Cerebellar cortex (tissue), 1 donor: ENCODE results near the gene SPATA6.
"Not testable (repeated sequence)": the region's sequence is repeated elsewhere in the genome, so short reads cannot be mapped to it uniquely, and the experiment has no call there.

Source experiments
- DNase-seq: peaks from one replicate; pipeline ENCODE4 v3.0.0-alpha.2; 2015; ENCODE audit warnings: low spot score

SPATA6 gene

GRCh38 chr1:48462716-48463302 is 9.2 kb downstream of the SPATA6 start:
- no peak for DNase-seq

GRCh38 chr1:48450505-48450904 is 21.5 kb downstream of the SPATA6 start:
- DNase-seq: no peak

- DNase-seq: no peak
These were observed 23.1 kb downstream of the SPATA6 start for GRCh38 chr1:48448932-48449331.

- DNase-seq: not testable (repeated sequence)
These were observed 27.8 kb downstream of the SPATA6 start for GRCh38 chr1:48444186-48444585.

GRCh38 chr1:48442864-48443619 is 29.0 kb downstream of the SPATA6 start:
- DNase-seq: no peak

- DNase-seq: not testable (repeated sequence)
These were observed 31.2 kb downstream of the SPATA6 start for GRCh38 chr1:48440786-48441185.

- no peak for DNase-seq
These were observed 32.6 kb downstream of the SPATA6 start for GRCh38 chr1:48439380-48439779.

GRCh38 chr1:48437379-48437778 is 34.6 kb downstream of the SPATA6 start:
- not testable (repeated sequence) for DNase-seq

- DNase-seq: not testable (repeated sequence)
These were observed 36.5 kb downstream of the SPATA6 start for GRCh38 chr1:48435312-48436002.

- DNase-seq: no peak
These were observed 41.2 kb downstream of the SPATA6 start for GRCh38 chr1:48430832-48431231.

GRCh38 chr1:48422009-48422408 is 50.0 kb downstream of the SPATA6 start:
- DNase-seq: no peak

GRCh38 chr1:48418742-48419141 is 53.3 kb downstream of the SPATA6 start:
- no peak for DNase-seq

- no peak for DNase-seq
These were observed 57.0 kb downstream of the SPATA6 start for GRCh38 chr1:48415050-48415449.

- no peak for DNase-seq
These were observed 57.7 kb downstream of the SPATA6 start for GRCh38 chr1:48414264-48414663.

- DNase-seq: no peak
These were observed 66.1 kb downstream of the SPATA6 start for GRCh38 chr1:48405940-48406339.

GRCh38 chr1:48405400-48405799 is 66.6 kb downstream of the SPATA6 start:
- no peak for DNase-seq

GRCh38 chr1:48402599-48402998 is 69.4 kb downstream of the SPATA6 start:
- DNase-seq: no peak

GRCh38 chr1:48396208-48396607 is 75.8 kb downstream of the SPATA6 start:
- DNase-seq: no peak

GRCh38 chr1:48391926-48392325 is 80.1 kb downstream of the SPATA6 start:
- no peak for DNase-seq

- no peak for DNase-seq
These were observed 84.6 kb downstream of the SPATA6 start for GRCh38 chr1:48387409-48387808.

GRCh38 chr1:48374785-48375184 is 97.2 kb downstream of the SPATA6 start:
- no peak for DNase-seq

GRCh38 chr1:48371598-48371997 is 100.4 kb downstream of the SPATA6 start:
- no peak for DNase-seq

- no peak for DNase-seq
These were observed 109.1 kb downstream of the SPATA6 start for GRCh38 chr1:48362901-48363300.
